Sigmoid colon (tissue), 4 donors: ENCODE results near the gene CCDC177.

Experiments used
- CTCF ChIP-seq, 4 experiments: fragments of 450-650 bp in 3 of 4; fragments of 200-600 bp in 1 of 4; IDR thresholded peaks; one replicate each; pipeline ENCODE4 v1.5.1; 2016 to 2019; ENCODE audit warnings: antibody characterized with exemption in 4 of 4, mild to moderate bottlenecking in 3 of 4, moderate library complexity in 2 of 4
- EP300 ChIP-seq, 4 donors: sonication (generic); formaldehyde crosslinking; IDR thresholded peaks; one replicate each; pipeline ENCODE4 v1.6.1; 2017; ENCODE audit warnings: antibody characterized with exemption in 4 of 4
- POLR2A ChIP-seq, 2 donors: fragments of 450-650 bp; IDR thresholded peaks; one replicate each; pipeline ENCODE4 v1.6.1; 2016; ENCODE audit warnings: antibody characterized with exemption in 2 of 2, mild to moderate bottlenecking in 2 of 2, moderate library complexity in 2 of 2

- no peak for TF ChIP-seq CTCF (IDR thresholded peaks at IDR 0.05)
- no peak for TF ChIP-seq EP300 (IDR thresholded peaks at IDR 0.05)
- TF ChIP-seq POLR2A (IDR thresholded peaks at IDR 0.05): no peak
Observed at GRCh38 chr14:69613312-69614073, 38.8 kb upstream of the CCDC177 start.
